Upper lobe of left lung (tissue), 4 donors: Measurements from ENCODE around the gene PPP6R1.

ENCODE experiments used
- EP300 ChIP-seq, 4 donors: sonication (generic); formaldehyde crosslinking; IDR thresholded peaks; one replicate each; pipeline ENCODE4 v1.5.1; 2017; ENCODE audit warnings: antibody characterized with exemption in 4 of 4, control low read depth in 2 of 4
- POLR2A ChIP-seq, 4 donors: fragments of 450-650 bp; IDR thresholded peaks; one replicate each; pipeline ENCODE4 v1.5.1; 2016 to 2017; ENCODE audit warnings: antibody characterized with exemption in 4 of 4, mild to moderate bottlenecking in 2 of 4
- POLR2AphosphoS5 ChIP-seq, 2 donors: sonication (generic); formaldehyde crosslinking; IDR thresholded peaks; one replicate each; pipeline ENCODE4 v1.5.1; 2017; ENCODE audit warnings: antibody characterized with exemption in 2 of 2
- TF ChIP-seq, protein P1 (sequence below), 6 experiments: fragments of 450-650 bp in 4 of 6; fragments of 200-600 bp in 2 of 6; sonication (generic) in 2 of 6; IDR thresholded peaks; one replicate each; pipeline ENCODE4 v1.5.1; 2016 to 2019; ENCODE audit warnings: antibody characterized with exemption in 6 of 6

DNA sequence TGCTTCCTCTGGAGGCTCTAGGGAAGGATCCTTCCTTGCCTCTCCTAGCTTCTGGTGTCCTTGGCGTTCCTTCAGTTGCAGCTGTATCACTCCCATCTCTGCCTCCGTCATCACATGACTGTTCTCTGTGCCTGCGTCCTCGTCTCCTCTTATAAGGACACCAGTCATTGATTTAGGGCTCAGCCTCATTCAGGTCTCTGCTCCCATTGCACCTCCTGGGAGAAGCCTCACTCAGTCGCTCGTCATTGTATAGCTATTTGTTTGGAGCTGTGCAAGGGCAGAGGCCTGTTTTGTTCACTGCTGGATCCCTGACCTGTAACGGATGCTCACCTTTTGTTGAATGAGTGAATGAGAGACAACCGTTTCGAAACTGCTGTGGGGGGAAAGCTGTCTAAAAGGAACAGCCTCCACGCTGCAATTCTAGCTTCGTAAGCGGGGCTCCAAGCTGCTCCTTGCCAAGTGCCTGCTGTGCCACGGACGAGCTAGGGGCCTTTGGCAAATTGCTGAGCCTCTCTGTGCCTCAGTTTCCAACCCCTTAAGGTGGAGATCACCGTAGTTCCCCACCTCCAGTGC is 42.2 kb upstream of the PPP6R1 start:
- no peak for TF ChIP-seq POLR2AphosphoS5 (IDR thresholded peaks at IDR 0.05)
- TF ChIP-seq, protein P1, sequence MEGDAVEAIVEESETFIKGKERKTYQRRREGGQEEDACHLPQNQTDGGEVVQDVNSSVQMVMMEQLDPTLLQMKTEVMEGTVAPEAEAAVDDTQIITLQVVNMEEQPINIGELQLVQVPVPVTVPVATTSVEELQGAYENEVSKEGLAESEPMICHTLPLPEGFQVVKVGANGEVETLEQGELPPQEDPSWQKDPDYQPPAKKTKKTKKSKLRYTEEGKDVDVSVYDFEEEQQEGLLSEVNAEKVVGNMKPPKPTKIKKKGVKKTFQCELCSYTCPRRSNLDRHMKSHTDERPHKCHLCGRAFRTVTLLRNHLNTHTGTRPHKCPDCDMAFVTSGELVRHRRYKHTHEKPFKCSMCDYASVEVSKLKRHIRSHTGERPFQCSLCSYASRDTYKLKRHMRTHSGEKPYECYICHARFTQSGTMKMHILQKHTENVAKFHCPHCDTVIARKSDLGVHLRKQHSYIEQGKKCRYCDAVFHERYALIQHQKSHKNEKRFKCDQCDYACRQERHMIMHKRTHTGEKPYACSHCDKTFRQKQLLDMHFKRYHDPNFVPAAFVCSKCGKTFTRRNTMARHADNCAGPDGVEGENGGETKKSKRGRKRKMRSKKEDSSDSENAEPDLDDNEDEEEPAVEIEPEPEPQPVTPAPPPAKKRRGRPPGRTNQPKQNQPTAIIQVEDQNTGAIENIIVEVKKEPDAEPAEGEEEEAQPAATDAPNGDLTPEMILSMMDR (IDR thresholded peaks at IDR 0.05), result no peak
- no peak for TF ChIP-seq POLR2A (IDR thresholded peaks at IDR 0.05)
- TF ChIP-seq EP300 (IDR thresholded peaks at IDR 0.05), result no peak
